Keratinocyte (primary cell): ENCODE results near the gene TFAP2D. TPM values are rescaled to one million over a fixed set of nuclear protein-coding genes. Genes with fewer than 3 reads are reported as not detected.

Experiments
- DNase-seq: peaks from one replicate; pipeline ENCODE4 v3.0.0-alpha.2; 2011; ENCODE audit warnings: low read depth, missing footprints, low spot score
- FAIRE-seq: peaks from 2 replicates; lab custom pipeline; 2011; peaks lifted over from hg19 to GRCh38; lab: Jason Lieb, UNC
- H2AFZ ChIP-seq: 2 replicates; pipeline ENCODE4 v1.6.0; 2012; ENCODE audit warnings: low read length, control low read depth, inconsistent platforms; ENCODE audit not compliant: control insufficient read depth
- H3K27ac ChIP-seq: 2 replicates; pipeline ENCODE4 v1.5.1; 2011; ENCODE audit warnings: low read length; ENCODE audit not compliant: control insufficient read depth, insufficient read depth
- H3K27me3 ChIP-seq: 3 replicates; pipeline ENCODE4 v1.6.0; 2011; ENCODE audit warnings: low read length; ENCODE audit not compliant: control insufficient read depth, insufficient read depth; ENCODE audit errors: extremely low read depth
- H3K36me3 ChIP-seq, 2 experiments: 2 replicates in 1 of 2; 3 replicates in 1 of 2; pipeline ENCODE4 v1.5.1; 2011; ENCODE audit warnings: low read length in 2 of 2, mild to moderate bottlenecking in 1 of 2; ENCODE audit not compliant: control insufficient read depth in 2 of 2, insufficient read depth in 2 of 2; ENCODE audit errors: extremely low read depth in 1 of 2
- H3K4me1 ChIP-seq: 3 replicates; pipeline ENCODE4 v1.5.1; 2011; ENCODE audit warnings: low read length; ENCODE audit not compliant: control insufficient read depth, insufficient read depth; ENCODE audit errors: extremely low read depth
- H3K4me2 ChIP-seq: 3 replicates; pipeline ENCODE4 v1.6.0; 2011; ENCODE audit warnings: low read depth, low read length; ENCODE audit not compliant: control insufficient read depth, insufficient read depth; ENCODE audit errors: extremely low read depth
- H3K4me3 ChIP-seq, 3 experiments: fragments of 200-600 bp in 1 of 3; sonication (generic) in 1 of 3; 2 replicates in 2 of 3; 3 replicates in 1 of 3; pipeline ENCODE4 v1.5.1; 2011 to 2016; ENCODE audit warnings: low read length in 3 of 3, mild to moderate bottlenecking in 3 of 3, control low read depth in 2 of 3, inconsistent platforms in 1 of 3, low read depth in 1 of 3, mixed read lengths in 1 of 3, mixed run types in 1 of 3, moderate library complexity in 1 of 3; ENCODE audit not compliant: control insufficient read depth in 2 of 3, insufficient read depth in 2 of 3; ENCODE audit errors: extremely low read depth in 1 of 3
- H3K79me2 ChIP-seq: 2 replicates; pipeline ENCODE4 v1.6.0; 2012; ENCODE audit warnings: low read length; ENCODE audit not compliant: control insufficient read depth, insufficient read depth
- H3K9ac ChIP-seq: 3 replicates; pipeline ENCODE4 v1.6.0; 2011; ENCODE audit warnings: low read length; ENCODE audit not compliant: control insufficient read depth, insufficient read depth; ENCODE audit errors: extremely low read depth
- H3K9me1 ChIP-seq: 3 replicates; pipeline ENCODE4 v1.6.0; 2011; ENCODE audit warnings: low read length; ENCODE audit not compliant: control insufficient read depth, insufficient read depth; ENCODE audit errors: extremely low read depth
- H3K9me3 ChIP-seq: 2 replicates; pipeline ENCODE4 v1.5.1; 2012; ENCODE audit warnings: low read depth, low read length; ENCODE audit not compliant: control insufficient read depth
- H4K20me1 ChIP-seq: 3 replicates; pipeline ENCODE4 v1.6.0; 2011; ENCODE audit warnings: low read length; ENCODE audit not compliant: control insufficient read depth, insufficient read depth; ENCODE audit errors: extremely low read depth
- EZH2 ChIP-seq: IDR thresholded peaks from one replicate; pipeline ENCODE4 v1.6.1; 2012; ENCODE audit warnings: inconsistent platforms, mild to moderate bottlenecking, low read length, moderate library complexity
- dilution Hi-C: fragments of 300-500 bp; cut with MboI; formaldehyde crosslinking; loops from one replicate; pipeline ENCODE4 v1.7.0; 2020; ENCODE audit warnings: low sequenced_read_pairs; ENCODE audit not compliant: extremely low pct_ligation_motif_present
- polyA plus RNA-seq, 5 experiments: library from polyadenylated mRNA; depleted of rRNA in 3 of 5; stranded (reverse) in 3 of 5; stranded (forward) in 1 of 5; unstranded in 1 of 5; fragments of >200 nt; gene quantifications; 1 replicate in 1 of 5; 2 replicates in 3 of 5; 3 replicates in 1 of 5; pipeline versions ENCODE4 v1.2.1 to v1.2.3, GENCODE V29; 2011 to 2012; ENCODE audit warnings: missing spikeins in 2 of 5, low read depth in 1 of 5, low replicate concordance in 1 of 5
- TF ChIP-seq, protein P1 (sequence below), 3 experiments: IDR thresholded peaks in 1 of 3; conservative IDR thresholded peaks in 1 of 3; optimal IDR thresholded peaks in 1 of 3; 2 replicates in 2 of 3; 3 replicates in 1 of 3; pipeline versions ENCODE3 to v1.5.1; 2011; ENCODE audit warnings: low read length in 3 of 3, mild to moderate bottlenecking in 3 of 3, moderate library complexity in 2 of 3, control low read depth in 1 of 3, inconsistent platforms in 1 of 3; ENCODE audit not compliant: insufficient read depth in 2 of 3; ENCODE audit errors: extremely low read depth in 1 of 3

The TFAP2D gene
- polyA plus RNA-seq, 1 donor (not counting 4 experiments of a cell fraction or from before 2014, with no cell fraction given), result not detected

DNA sequence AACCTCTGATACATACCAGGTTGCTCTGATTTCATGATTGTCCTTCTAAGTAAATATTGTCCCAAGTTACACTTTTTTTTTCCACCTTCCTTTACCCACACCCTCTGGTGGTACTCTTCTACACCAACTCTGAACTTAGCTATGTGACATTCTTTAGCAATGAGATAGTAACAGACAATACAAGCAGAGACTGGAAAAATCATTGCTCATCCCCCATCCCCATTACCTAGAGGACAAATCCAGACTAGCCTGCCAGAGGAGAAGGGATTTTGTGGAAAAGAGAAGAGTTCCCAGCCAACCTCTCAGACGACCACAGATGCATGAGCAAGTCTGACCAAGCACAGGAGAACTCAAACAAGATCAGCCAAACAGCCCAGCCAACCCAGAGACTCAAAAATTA is 72.6 kb downstream of the TFAP2D start:
- no peaks in the 10 kb centered on the region for H3K79me2 ChIP-seq
- no peaks in the 10 kb centered on the region for H3K36me3 ChIP-seq
- dilution Hi-C loops, result no loop called here
- H2AFZ ChIP-seq, result peak overlapping the region; percentile 70
- H3K9me1 ChIP-seq, result no peaks in the 10 kb centered on the region
- peak overlapping the region; percentile 76 for H3K4me2 ChIP-seq
- H3K4me1 ChIP-seq, result peaks cover 14% of the 10 kb centered on the region
- peak overlapping the region; percentile 85 for H3K27ac ChIP-seq
- no peaks in the 10 kb centered on the region for H3K27me3 ChIP-seq
- H3K9me3 ChIP-seq, result no peaks in the 10 kb centered on the region
- H3K4me3 ChIP-seq, result peak overlapping the region in 2 of 3 experiments; percentile 16 to 37
- H3K9ac ChIP-seq, result peak overlapping the region; percentile 18
- no peaks in the 10 kb centered on the region for H4K20me1 ChIP-seq
- DNase-seq, result peak; percentile 85
- TF ChIP-seq EZH2, result no peak
- TF ChIP-seq, protein P1, sequence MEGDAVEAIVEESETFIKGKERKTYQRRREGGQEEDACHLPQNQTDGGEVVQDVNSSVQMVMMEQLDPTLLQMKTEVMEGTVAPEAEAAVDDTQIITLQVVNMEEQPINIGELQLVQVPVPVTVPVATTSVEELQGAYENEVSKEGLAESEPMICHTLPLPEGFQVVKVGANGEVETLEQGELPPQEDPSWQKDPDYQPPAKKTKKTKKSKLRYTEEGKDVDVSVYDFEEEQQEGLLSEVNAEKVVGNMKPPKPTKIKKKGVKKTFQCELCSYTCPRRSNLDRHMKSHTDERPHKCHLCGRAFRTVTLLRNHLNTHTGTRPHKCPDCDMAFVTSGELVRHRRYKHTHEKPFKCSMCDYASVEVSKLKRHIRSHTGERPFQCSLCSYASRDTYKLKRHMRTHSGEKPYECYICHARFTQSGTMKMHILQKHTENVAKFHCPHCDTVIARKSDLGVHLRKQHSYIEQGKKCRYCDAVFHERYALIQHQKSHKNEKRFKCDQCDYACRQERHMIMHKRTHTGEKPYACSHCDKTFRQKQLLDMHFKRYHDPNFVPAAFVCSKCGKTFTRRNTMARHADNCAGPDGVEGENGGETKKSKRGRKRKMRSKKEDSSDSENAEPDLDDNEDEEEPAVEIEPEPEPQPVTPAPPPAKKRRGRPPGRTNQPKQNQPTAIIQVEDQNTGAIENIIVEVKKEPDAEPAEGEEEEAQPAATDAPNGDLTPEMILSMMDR (optimal IDR thresholded peaks at IDR 0.05 in 1 of 3, IDR thresholded peaks at IDR 0.05 in 1 of 3, conservative IDR thresholded peaks at IDR 0.05 in 1 of 3; ENCODE audit: extremely low read depth in 1 of 3, insufficient read depth in 2 of 3, low read length in 3 of 3), result peak in 1 of 3 experiments; percentile 7
- peak; percentile 99 for FAIRE-seq

DNA sequence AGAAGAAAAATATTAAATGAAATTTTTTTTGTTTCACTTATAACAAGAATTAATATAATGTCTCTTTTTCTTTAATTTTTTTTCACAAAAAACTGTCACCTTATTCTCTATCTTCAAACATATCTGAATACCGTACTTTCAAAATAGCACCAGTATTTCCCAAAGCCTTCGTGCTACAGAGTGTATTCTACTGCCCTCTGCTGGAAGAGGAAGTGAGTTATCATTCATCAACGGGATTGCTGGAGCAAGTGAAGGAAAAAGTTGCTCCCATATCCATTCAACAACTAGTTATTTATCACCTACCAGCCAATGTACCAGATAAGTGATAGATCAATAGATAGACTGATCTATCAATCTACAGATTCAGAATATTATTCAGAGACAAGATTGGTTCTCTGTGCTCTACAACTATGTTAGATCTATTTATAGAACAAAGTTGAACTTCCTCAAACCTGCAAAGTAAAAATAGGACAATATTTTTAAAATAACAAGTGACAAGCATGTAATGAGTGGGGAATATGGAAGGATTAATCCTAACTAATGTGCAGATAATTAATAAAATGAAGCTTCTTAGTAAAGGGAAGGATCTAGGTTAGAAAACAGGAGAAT is 78.7 kb downstream of the TFAP2D start:
- no peaks in the 10 kb centered on the region for H3K4me1 ChIP-seq
- H3K27me3 ChIP-seq, result peaks cover 6% of the 10 kb centered on the region
- H4K20me1 ChIP-seq, result no peaks in the 10 kb centered on the region
- no peaks in the 10 kb centered on the region for H3K9me1 ChIP-seq
- H3K4me2 ChIP-seq, result no peak overlapping the region
- no peak for TF ChIP-seq EZH2
- TF ChIP-seq, protein P1 (optimal IDR thresholded peaks at IDR 0.05 in 1 of 3, IDR thresholded peaks at IDR 0.05 in 1 of 3, conservative IDR thresholded peaks at IDR 0.05 in 1 of 3; ENCODE audit: extremely low read depth in 1 of 3, insufficient read depth in 2 of 3, low read length in 3 of 3), result peak; percentile 70 to 73 (median 72)
- dilution Hi-C loops, result no loop called here
- H3K79me2 ChIP-seq, result no peaks in the 10 kb centered on the region
- H3K9ac ChIP-seq, result no peak overlapping the region
- H2AFZ ChIP-seq, result no peak overlapping the region
- DNase-seq (no peak), FAIRE-seq (peak; percentile 87)
- no peaks in the 10 kb centered on the region for H3K36me3 ChIP-seq
- no peaks in the 10 kb centered on the region for H3K9me3 ChIP-seq
- no peak overlapping the region for H3K4me3 ChIP-seq
- H3K27ac ChIP-seq, result no peak overlapping the region
